Ureter (tissue), 1 donor: Measurements from ENCODE around the gene POLDIP3. TPM values are rescaled to one million over a fixed set of nuclear protein-coding genes. Genes with fewer than 3 reads are reported as not detected.
"Not testable (repeated sequence)": the region's sequence is repeated elsewhere in the genome, so short reads cannot be mapped to it uniquely, and the experiment has no call there.

Experiments used
- DNase-seq: peaks from one replicate; pipeline ENCODE4 v3.0.0-alpha.2; 2020; ENCODE audit warnings: low spot score
- total RNA-seq: library from RNA; stranded (reverse); gene quantifications from one replicate; pipeline ENCODE4 v1.2.4, GENCODE V29; 2023
- donor health status: DM: yes; HTN: yes; CAD: no.

POLDIP3 gene
- total RNA-seq, 1 donor from 2014 or later: 64.9 TPM

GRCh38 chr22:42560381-42560780, 54.3 kb downstream of the POLDIP3 start:
- no peak for DNase-seq

- peak; percentile 90 for DNase-seq
Measured at GRCh38 chr22:42553475-42554361, 61.0 kb downstream of the POLDIP3 start, which contains the start of gene SERHL2. TSS of gene SERHL2 (plus strand) at chr22:42553956. CDS start at chr22:42554021, 65 bp downstream.

GRCh38 chr22:42552294-42552647, 62.4 kb downstream of the POLDIP3 start:
- DNase-seq: not testable (repeated sequence)

GRCh38 chr22:42549331-42550060, 65.2 kb downstream of the POLDIP3 start:
- no peak for DNase-seq

- DNase-seq: no peak
Measured at GRCh38 chr22:42548597-42549330, 65.9 kb downstream of the POLDIP3 start.

- not testable (repeated sequence) for DNase-seq
Measured at GRCh38 chr22:42548126-42548525, 66.6 kb downstream of the POLDIP3 start.

- no peak for DNase-seq
Measured at GRCh38 chr22:42547562-42547961, 67.1 kb downstream of the POLDIP3 start.

- no peak for DNase-seq
Measured at GRCh38 chr22:42544686-42545085, 70.0 kb downstream of the POLDIP3 start.

- DNase-seq: not testable (repeated sequence)
Measured at GRCh38 chr22:42539236-42539771, 75.4 kb downstream of the POLDIP3 start.

GRCh38 chr22:42537199-42537831, 77.4 kb downstream of the POLDIP3 start:
- not testable (repeated sequence) for DNase-seq

- DNase-seq: not testable (repeated sequence)
Measured at GRCh38 chr22:42536634-42537033, 78.0 kb downstream of the POLDIP3 start.

- no peak for DNase-seq
Measured at GRCh38 chr22:42536166-42536565, 78.5 kb downstream of the POLDIP3 start.

GRCh38 chr22:42535082-42535731, 79.5 kb downstream of the POLDIP3 start:
- DNase-seq: not testable (repeated sequence)

Other genes starting within 250 kb of the POLDIP3 start
- 1.3 TPM for gene NFAM1, start 182.5 kb downstream of the POLDIP3 start, total RNA-seq
- gene RRP7A, start 95.1 kb downstream of the POLDIP3 start, total RNA-seq: 54.9 TPM
- gene SERHL2, start 60.9 kb downstream of the POLDIP3 start, total RNA-seq: 10.8 TPM
- 1.4 TPM for gene ATP5MGL, start 25.7 kb upstream of the POLDIP3 start, total RNA-seq
- gene CYB5R3, start 34.5 kb upstream of the POLDIP3 start, total RNA-seq: 243 TPM
- 57.9 TPM for gene A4GALT, start 106.0 kb upstream of the POLDIP3 start, total RNA-seq
- 32.8 TPM for gene ARFGAP3, start 242.4 kb upstream of the POLDIP3 start, total RNA-seq